ENCODE results near the gene FSTL3. TPM values are rescaled to one million over a fixed set of nuclear protein-coding genes. Genes with fewer than 3 reads are reported as not detected.
A peak's percentile ranks its signal among the peaks of the same experiment; 100 is the strongest.
"Not testable (repeated sequence)": the region's sequence is repeated elsewhere in the genome, so short reads cannot be mapped to it uniquely, and the experiment has no call there.

The FSTL3 gene
- 29.1 TPM for total RNA-seq (2021; ENCODE audit: unreplicated experiment)
- polyA plus RNA-seq (2012) = 25.7 and 26.1 TPM in 2 replicates
- percentile 53 among the genes with signal in this experiment for Bru-seq, nascent RNA
- BruChase-seq, experiment 1, labeled RNA remaining after a 6-hour chase = percentile 84 among the genes with signal in this experiment
- percentile 66 among the genes with signal in this experiment for BruChase-seq, experiment 2, labeled RNA remaining after a 2-hour chase
- long read RNA-seq, transcript FSTL3-201 (5 exons, 2,542 nt) = major isoform, 20 of 68 reads
- long read RNA-seq, partial matches to known transcripts = 20 of 68 reads
- long read RNA-seq, other reads (novel, unspliced or antisense) = 25 of 68 reads

- Histone ChIP-seq H4K20me1 (ENCODE audit: insufficient read depth) (no peaks in the 10 kb centered on the region), H3K4me1 (ENCODE audit: control insufficient read depth in 1 of 2, insufficient read depth in 2 of 2, low read length in 2 of 2) (peaks cover 21 to 47% of the 10 kb centered on the region in 2 experiments), H3K9me3 (ENCODE audit: control insufficient read depth in 1 of 2, insufficient read depth in 1 of 2, low read depth in 1 of 2, low read length in 2 of 2) (no peaks in the 10 kb centered on the region), H3K36me3 (ENCODE audit: control insufficient read depth in 1 of 2, insufficient read depth in 2 of 2, low read length in 2 of 2) (no peaks in the 10 kb centered on the region; a peak in 1 of 4 replicates), H3K79me2 (ENCODE audit: insufficient read depth, low read length) (peaks cover 22% of the 10 kb centered on the region; the same call in 1 of the 2 replicates), H3K4me2 (ENCODE audit: low read length) (peak within 1 kb of the TSS; percentile 98), H3K9ac (ENCODE audit: low read length) (peak within 1 kb of the TSS; percentile 90), H3K27me3 (ENCODE audit: insufficient read depth, low read length) (no peaks in the 10 kb centered on the region), H3K27ac (ENCODE audit: low read depth, low read length) (peak within 1 kb of the TSS; percentile 75), H3K9me2 (ENCODE audit: insufficient read depth) (no peaks in the 10 kb centered on the region), H2AFZ (ENCODE audit: low read depth, low read length, poor library complexity, severe bottlenecking) (no peak within 1 kb of the TSS), H3K4me3 (replicated peaks in 1 of 2; ENCODE audit: low read depth in 1 of 2, low read length in 2 of 2) (peak within 1 kb of the TSS; percentile 62 to 85)
- TF ChIP-seq EGR1 (IDR thresholded peaks at IDR 0.05; ENCODE audit: low read depth) (no peak), EZH2 (IDR thresholded peaks at IDR 0.05) (no peak), POLR2AphosphoS5 (IDR thresholded peaks at IDR 0.05; ENCODE audit: low read depth, low read length) (peak; percentile 84), EZH2phosphoT487 (IDR thresholded peaks at IDR 0.05; ENCODE audit: borderline replicate concordance) (no peak), SRF (IDR thresholded peaks at IDR 0.05; ENCODE audit: low read depth) (no peak), CEBPB (IDR thresholded peaks at IDR 0.05; ENCODE audit: low read depth) (no peak), REST (IDR thresholded peaks at IDR 0.05; ENCODE audit: low read depth) (no peak), YY1 (IDR thresholded peaks at IDR 0.05; ENCODE audit: extremely low read depth, insufficient replicate concordance, low read depth, low read length) (no peak), ZFX (IDR thresholded peaks at IDR 0.05) (peak; percentile 47; the same call in 1 of the 2 replicates), MAX (IDR thresholded peaks at IDR 0.05) (peak; percentile 52), SIN3A (IDR thresholded peaks at IDR 0.05; ENCODE audit: low read depth) (no peak)
- intact Hi-C loops (cut with micrococcal nuclease) = no loop called here
- ChIA-PET POLR2A (interaction anchor here (1.1 to 1.5 kb wide), 5 partner anchors 11 to 76 kb away, joined by 4 to 5 read pairs (median 4); partner anchors contain the start of genes MISP and RNF126), CTCF (interaction anchor here (0.6 to 1.4 kb wide), 2 partner anchors 13 to 564 kb away, joined by 5 to 6 read pairs; partner anchors contain the start of gene RNF126), RAD21 (ENCODE audit: low non-redundant PET in 1 of 2, low total read pairs in 2 of 2, uncharacterized antibody in 2 of 2, unreplicated experiment in 2 of 2) (interaction anchor here in 1 of 2 experiments (1.0 kb wide), 2 partner anchors 13 to 58 kb away, joined by 4 to 6 read pairs; partner anchors contain the start of gene RNF126)
- DNase-seq (ENCODE audit: low read depth, low spot score) = no peak
- TSS peak; percentile 55 for BruUV-seq (replicated peaks)
- no peak for ATAC-seq
Measured at GRCh38 chr19:676339-677105, at the start of gene FSTL3. Gene FSTL3, plus strand, starts transcription at chr19:676392. Its CDS starts 32 bp downstream, at chr19:676424.

GRCh38 chr19:626566-626965 is 49.6 kb upstream of the FSTL3 start:
- BruUV-seq (replicated peaks); ATAC-seq; H3K9me3 ChIP-seq (ENCODE audit: control insufficient read depth in 1 of 2, insufficient read depth in 1 of 2, low read depth in 1 of 2, low read length in 2 of 2); POLR2A ChIA-PET; H3K27ac ChIP-seq (ENCODE audit: low read depth, low read length); H3K4me3 ChIP-seq (replicated peaks in 1 of 2; ENCODE audit: low read depth in 1 of 2, low read length in 2 of 2); H2AFZ ChIP-seq (ENCODE audit: low read depth, low read length, poor library complexity, severe bottlenecking); H3K9me2 ChIP-seq (ENCODE audit: insufficient read depth); intact Hi-C loops (cut with micrococcal nuclease); H3K27me3 ChIP-seq (ENCODE audit: insufficient read depth, low read length); H4K20me1 ChIP-seq (ENCODE audit: insufficient read depth); H3K9ac ChIP-seq (ENCODE audit: low read length); DNase-seq (ENCODE audit: low read depth, low spot score); H3K4me2 ChIP-seq (ENCODE audit: low read length): not testable (repeated sequence)
- H3K36me3 ChIP-seq (ENCODE audit: control insufficient read depth in 1 of 2, insufficient read depth in 2 of 2, low read length in 2 of 2) = peaks cover 11 to 58% of the 10 kb centered on the region in 2 experiments
- H3K4me1 ChIP-seq (ENCODE audit: control insufficient read depth in 1 of 2, insufficient read depth in 2 of 2, low read length in 2 of 2) = peaks cover 4 to 21% of the 10 kb centered on the region in 2 experiments; a peak in 3 of 4 replicates
- CTCF ChIA-PET = interaction anchor here (0.6 kb wide), 1 partner anchor 97 kb away, joined by 3 read pairs; no protein-coding TSS in a partner anchor
- RAD21 ChIA-PET (ENCODE audit: low non-redundant PET in 1 of 2, low total read pairs in 2 of 2, uncharacterized antibody in 2 of 2, unreplicated experiment in 2 of 2) = interaction anchor here (0.7 kb wide), 3 partner anchors 15 to 105 kb away, joined by 3 to 4 read pairs (median 3); no protein-coding TSS in a partner anchor
- peaks cover 41% of the 10 kb centered on the region for H3K79me2 ChIP-seq (ENCODE audit: insufficient read depth, low read length)
